GM12864 (cell line): Measurements from ENCODE around the gene LIME1.

Experiments used
- DNase-seq: peaks from one replicate; pipeline ENCODE4 v3.0.0-alpha.2; 2011; ENCODE audit warnings: low read depth
- H3K4me3 ChIP-seq: 2 replicates; pipeline ENCODE4 v1.5.1; 2011; ENCODE audit warnings: mild to moderate bottlenecking, low read depth, low read length, control low read depth
- CTCF ChIP-seq: IDR thresholded peaks from 2 replicates; pipeline ENCODE4 v1.5.1; 2011; ENCODE audit warnings: low read depth, mild to moderate bottlenecking, moderate library complexity, low read length, control low read depth, inconsistent platforms; ENCODE audit errors: missing control alignments

The LIME1 gene

DNA sequence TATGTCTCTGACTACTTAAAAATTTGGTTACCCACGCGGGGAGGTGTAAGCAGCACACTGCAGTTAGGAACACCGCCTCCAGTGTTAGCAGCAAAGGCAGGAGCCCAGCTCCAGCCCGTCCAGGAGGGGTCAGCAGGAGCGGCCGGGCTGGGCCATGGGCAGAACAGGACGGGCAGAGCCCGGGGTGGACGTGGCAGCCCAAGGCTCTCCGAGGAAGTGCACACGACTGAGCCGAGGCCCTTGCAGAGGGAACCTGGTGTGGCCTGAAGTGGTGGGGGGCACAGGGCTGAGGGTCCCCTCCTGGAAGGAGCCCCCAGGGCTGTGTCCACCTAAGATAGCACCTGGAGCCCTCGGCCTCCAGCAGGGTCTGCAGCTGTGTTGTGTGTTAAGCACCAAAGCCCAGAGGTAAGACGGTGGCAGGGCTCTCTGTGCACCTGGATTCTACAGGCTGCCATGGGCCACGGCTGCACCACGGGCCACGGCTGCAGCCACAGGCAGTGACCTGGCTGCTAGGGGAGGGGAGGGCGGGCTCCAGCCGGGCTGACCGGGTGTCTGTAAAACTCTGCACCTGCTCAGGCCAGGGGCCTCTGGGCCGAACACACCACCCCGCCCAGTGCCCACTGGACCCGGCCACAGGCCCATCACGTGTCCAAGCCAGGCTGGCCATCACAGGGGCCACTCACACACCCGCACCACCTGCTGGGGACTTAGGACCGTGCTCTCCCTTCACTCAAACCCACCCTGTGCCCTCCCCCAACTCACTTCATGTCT is 9.7 kb downstream of the LIME1 start:
- no peak for TF ChIP-seq CTCF

GRCh38 chr20:63746751-63747315 is 10.4 kb downstream of the LIME1 start:
- no peak overlapping the region for H3K4me3 ChIP-seq

More for the DNA sequence above, 9.7 kb downstream of the LIME1 start:
- H3K4me3 ChIP-seq, result no peak overlapping the region
- no peak for DNase-seq

GRCh38 chr20:63747622-63748069 is 11.2 kb downstream of the LIME1 start:
- no peak for DNase-seq
- H3K4me3 ChIP-seq, result no peak overlapping the region
- TF ChIP-seq CTCF, result no peak

More at GRCh38 chr20:63746751-63747315, 10.4 kb downstream of the LIME1 start:
- DNase-seq, result no peak
- no peak for TF ChIP-seq CTCF

DNA sequence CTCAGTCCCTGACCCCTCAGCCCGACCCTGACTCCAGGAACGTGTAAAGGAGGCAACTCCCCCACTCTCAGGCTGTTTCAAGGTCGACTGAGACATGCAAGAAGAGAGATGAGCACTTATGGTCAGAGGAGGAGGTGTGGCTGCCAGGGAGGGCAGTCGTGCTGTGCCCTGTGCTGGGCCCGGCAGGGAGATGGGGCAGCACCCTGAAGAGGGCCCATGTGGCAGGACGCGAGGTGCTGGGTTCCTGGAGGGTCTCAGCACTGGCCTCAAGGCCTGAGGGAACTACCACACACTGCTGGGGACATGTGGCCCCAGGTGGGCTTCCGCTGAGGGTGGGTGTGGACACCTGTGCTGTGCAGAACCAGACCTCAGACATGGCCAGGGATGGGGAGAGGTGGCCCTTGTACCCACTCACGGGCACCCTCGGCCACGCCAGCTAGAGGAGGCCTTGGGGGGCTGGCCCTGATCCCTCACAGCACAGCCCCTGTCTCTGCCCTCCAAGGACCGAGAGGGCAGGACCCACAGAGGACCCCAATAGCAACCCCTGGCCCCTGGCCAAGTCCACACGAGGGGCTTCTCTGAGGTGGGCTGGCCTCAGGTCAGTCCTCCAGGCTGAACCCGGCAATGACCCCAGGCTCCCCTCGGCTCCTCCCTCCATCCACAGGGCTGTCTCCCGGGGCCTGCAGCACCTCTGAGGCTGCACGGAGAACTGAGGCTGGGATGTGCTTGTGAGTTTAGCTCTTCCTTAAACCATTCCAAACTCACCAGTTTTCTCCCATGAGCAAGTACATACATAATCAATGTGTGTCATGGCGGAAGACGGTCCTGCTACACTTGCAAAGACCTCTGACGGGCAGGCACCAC is 11.8 kb downstream of the LIME1 start:
- DNase-seq, result no peak
- H3K4me3 ChIP-seq, result no peak overlapping the region
- no peak for TF ChIP-seq CTCF

- no peak for DNase-seq
- H3K4me3 ChIP-seq, result no peak overlapping the region
- TF ChIP-seq CTCF, result no peak
These were observed 12.4 kb downstream of the LIME1 start for GRCh38 chr20:63748934-63749270.

GRCh38 chr20:63749597-63750508 is 13.4 kb downstream of the LIME1 start:
- DNase-seq, result no peak
- no peak for TF ChIP-seq CTCF
- no peak overlapping the region for H3K4me3 ChIP-seq
